HG03025 (cell line): ENCODE results near the gene FXYD1.

Experiments
- ATAC-seq: cut with Tn5 transposase; IDR thresholded peaks from one replicate; pipeline ENCODE4 v1.9.1; 2021; ENCODE audit warnings: mild to moderate bottlenecking, moderate library complexity; ENCODE audit not compliant: unreplicated experiment, low FRiP score

Gene FXYD1

DNA sequence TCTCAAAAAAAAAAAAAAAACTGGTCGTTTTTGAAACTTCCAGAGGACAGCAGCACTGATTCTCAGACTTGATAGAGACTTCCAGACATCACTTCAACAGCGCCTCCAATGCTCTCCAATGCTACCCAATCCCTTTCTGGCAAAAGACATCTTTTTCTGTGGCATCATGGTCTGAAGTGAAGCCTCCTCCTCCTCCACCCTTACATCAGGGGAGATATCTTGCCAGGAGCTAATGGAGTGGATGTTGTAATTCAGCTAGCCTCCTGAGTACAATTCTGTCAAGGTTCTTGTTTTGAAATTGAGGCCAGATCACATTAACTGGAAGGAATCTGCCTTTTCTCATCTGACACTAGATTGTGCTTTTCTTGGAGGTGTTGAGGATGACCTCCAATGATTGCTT, 40.1 kb downstream of the FXYD1 start:
- ATAC-seq, result no peak

- no peak for ATAC-seq
These were observed 41.2 kb downstream of the FXYD1 start for GRCh38 chr19:35179830-35180229.

DNA sequence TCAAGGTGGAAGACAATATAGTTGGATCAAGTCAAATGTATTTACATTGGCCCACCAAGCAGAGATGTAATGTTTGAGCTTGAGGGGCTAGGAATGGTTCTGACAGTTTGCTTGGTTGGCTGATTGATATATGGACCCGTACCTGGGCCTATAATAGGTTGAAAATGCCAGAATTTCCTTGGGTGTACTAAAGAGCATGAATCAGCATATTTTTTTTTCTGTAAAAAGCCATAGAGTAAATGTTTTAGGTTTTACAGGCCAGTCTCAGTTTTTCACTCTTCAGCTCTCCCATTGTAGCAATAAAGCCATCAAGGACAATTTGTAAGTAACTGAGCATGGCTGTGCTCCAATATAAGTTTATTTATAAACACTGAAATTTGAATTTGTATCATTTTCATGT, 42.8 kb downstream of the FXYD1 start:
- no peak for ATAC-seq

GRCh38 chr19:35184267-35184666, 45.6 kb downstream of the FXYD1 start:
- ATAC-seq, result no peak

GRCh38 chr19:35184884-35185283, 46.3 kb downstream of the FXYD1 start:
- ATAC-seq, result no peak
